H9 (cell line): ENCODE results near the gene NEK4. TPM values are rescaled to one million over a fixed set of nuclear protein-coding genes. Genes with fewer than 3 reads are reported as not detected.

Source experiments
- DNase-seq: peaks from one replicate; pipeline ENCODE4 v3.0.0-alpha.2; 2017
- H2AFZ ChIP-seq: one replicate; pipeline ENCODE4 v1.6.1; 2013; ENCODE audit warnings: mild to moderate bottlenecking, low read length, control low read depth, moderate library complexity
- H2AK5ac ChIP-seq: 2 replicates; pipeline ENCODE4 v1.6.1; 2013; ENCODE audit warnings: low read length, control low read depth, mixed read lengths; ENCODE audit not compliant: insufficient read length
- H2BK120ac ChIP-seq: one replicate; pipeline ENCODE4 v1.6.1; 2013; ENCODE audit warnings: low read depth, mild to moderate bottlenecking, low read length, control low read depth, inconsistent platforms; ENCODE audit not compliant: poor library complexity, severe bottlenecking
- H2BK12ac ChIP-seq: 2 replicates; pipeline ENCODE4 v1.6.1; 2013; ENCODE audit warnings: low read length, control low read depth, mixed read lengths, low read depth; ENCODE audit not compliant: insufficient read length
- H2BK15ac ChIP-seq: 2 replicates; pipeline ENCODE4 v1.6.1; 2013; ENCODE audit warnings: low read depth, low read length, control low read depth
- H2BK20ac ChIP-seq: one replicate; pipeline ENCODE4 v1.6.1; 2013; ENCODE audit warnings: low read depth, mild to moderate bottlenecking, low read length, control low read depth, inconsistent platforms; ENCODE audit not compliant: poor library complexity, severe bottlenecking
- H2BK5ac ChIP-seq: 2 replicates; pipeline ENCODE4 v1.6.1; 2013; ENCODE audit warnings: low read length, control low read depth, mixed read lengths; ENCODE audit not compliant: insufficient read length
- H3K14ac ChIP-seq: 2 replicates; pipeline ENCODE4 v1.6.1; 2013; ENCODE audit warnings: low read length, control low read depth; ENCODE audit not compliant: insufficient read depth
- H3K18ac ChIP-seq: 2 replicates; pipeline ENCODE4 v1.6.1; 2013; ENCODE audit warnings: low read depth, mild to moderate bottlenecking, mixed read lengths, low read length, control low read depth; ENCODE audit not compliant: insufficient read length
- H3K23ac ChIP-seq: 2 replicates; pipeline ENCODE4 v1.6.1; 2013; ENCODE audit warnings: low read length, control low read depth, mixed read lengths, low read depth; ENCODE audit not compliant: insufficient read length
- H3K23me2 ChIP-seq: 2 replicates; pipeline ENCODE4 v1.6.1; 2013; ENCODE audit warnings: low read depth, mild to moderate bottlenecking, mixed read lengths, low read length, control low read depth; ENCODE audit not compliant: insufficient read length, poor library complexity, severe bottlenecking
- H3K27ac ChIP-seq: 2 replicates; pipeline ENCODE4 v1.5.1; 2013; ENCODE audit warnings: low read length, control low read depth, mixed read lengths, low read depth; ENCODE audit not compliant: insufficient read length
- H3K27me3 ChIP-seq: 2 replicates; pipeline ENCODE4 v1.6.1; 2013; ENCODE audit warnings: low read length, control low read depth, inconsistent platforms; ENCODE audit not compliant: insufficient read depth
- H3K4ac ChIP-seq: 2 replicates; pipeline ENCODE4 v1.6.1; 2013; ENCODE audit warnings: low read depth, mild to moderate bottlenecking, control low read depth, inconsistent platforms, low read length, moderate library complexity
- H3K4me1 ChIP-seq: 2 replicates; pipeline ENCODE4 v1.6.1; 2013; ENCODE audit warnings: low read length, control low read depth, inconsistent platforms; ENCODE audit not compliant: insufficient read depth
- H3K4me2 ChIP-seq: 2 replicates; pipeline ENCODE4 v1.6.1; 2013; ENCODE audit warnings: low read length, control low read depth, mixed read lengths; ENCODE audit not compliant: insufficient read length, insufficient read depth
- H3K56ac ChIP-seq: 2 replicates; pipeline ENCODE4 v1.6.1; 2013; ENCODE audit warnings: low read depth, mild to moderate bottlenecking, mixed read lengths, low read length, control low read depth; ENCODE audit not compliant: insufficient read length
- H3K79me1 ChIP-seq: 2 replicates; pipeline ENCODE4 v1.6.1; 2013; ENCODE audit warnings: low read depth, mild to moderate bottlenecking, moderate library complexity, low read length, control low read depth, inconsistent platforms; ENCODE audit not compliant: insufficient read depth, poor library complexity, severe bottlenecking
- H3K79me2 ChIP-seq: 2 replicates; pipeline ENCODE4 v1.6.1; 2013; ENCODE audit warnings: low read length, control low read depth, inconsistent platforms; ENCODE audit not compliant: insufficient read depth
- H3K9ac ChIP-seq: 2 replicates; pipeline ENCODE4 v1.6.1; 2013; ENCODE audit warnings: low read length, control low read depth, mixed read lengths; ENCODE audit not compliant: insufficient read length; ENCODE audit errors: extremely low read depth
- H3K9me3 ChIP-seq: one replicate; pipeline ENCODE4 v1.6.1; 2013; ENCODE audit warnings: low read depth, low read length, inconsistent platforms; ENCODE audit not compliant: control insufficient read depth
- H3T11ph ChIP-seq: one replicate; pipeline ENCODE4 v1.6.1; 2013; ENCODE audit warnings: mild to moderate bottlenecking, low read length, control low read depth, inconsistent platforms
- H4K20me1 ChIP-seq: one replicate; pipeline ENCODE4 v1.6.1; 2013; ENCODE audit not compliant: control insufficient read depth, insufficient read length, insufficient read depth
- H4K5ac ChIP-seq: 2 replicates; pipeline ENCODE4 v1.6.1; 2013; ENCODE audit warnings: low read depth, mild to moderate bottlenecking, mixed read lengths, low read length, control low read depth; ENCODE audit not compliant: insufficient read length
- H4K8ac ChIP-seq: replicated peaks from 2 replicates; pipeline ENCODE4 v1.6.1; 2013; ENCODE audit warnings: low read length, control low read depth, mixed read lengths, low read depth; ENCODE audit not compliant: insufficient read length
- H4K91ac ChIP-seq: 2 replicates; pipeline ENCODE4 v1.6.1; 2013; ENCODE audit warnings: low read depth, mild to moderate bottlenecking, moderate library complexity, mixed read lengths, low read length, control low read depth; ENCODE audit not compliant: insufficient read length
- H3K27ac Mint-ChIP-seq, 3 experiments: 2 replicates in 2 of 3; 3 replicates in 1 of 3; pipeline ENCODE4 v1.8.0; 2020 to 2021; ENCODE audit warnings: mixed read lengths in 3 of 3, mild to moderate bottlenecking in 1 of 3, moderate library complexity in 1 of 3
- H3K27me3 Mint-ChIP-seq: 2 replicates; pipeline ENCODE4 v1.8.0; 2021; ENCODE audit warnings: low read depth, mild to moderate bottlenecking, moderate library complexity, mixed read lengths
- H3K36me3 Mint-ChIP-seq, 3 experiments: 2 replicates in 2 of 3; 3 replicates in 1 of 3; pipeline ENCODE4 v1.8.0; 2020 to 2021; ENCODE audit warnings: low read depth in 3 of 3, mixed read lengths in 3 of 3; ENCODE audit not compliant: insufficient read depth in 1 of 3
- H3K4me1 Mint-ChIP-seq, 2 experiments: 2 replicates each; pipeline ENCODE4 v1.8.0; 2020; ENCODE audit warnings: mixed read lengths in 2 of 2
- H3K4me3 Mint-ChIP-seq, 2 experiments: 2 replicates in 1 of 2; 3 replicates in 1 of 2; pipeline ENCODE4 v1.8.0; 2020 to 2021; ENCODE audit warnings: mild to moderate bottlenecking in 2 of 2, mixed read lengths in 2 of 2, moderate library complexity in 1 of 2
- H3K9me3 Mint-ChIP-seq, 2 experiments: 2 replicates in 1 of 2; 3 replicates in 1 of 2; pipeline ENCODE4 v1.8.0; 2020; ENCODE audit warnings: mild to moderate bottlenecking in 2 of 2, mixed read lengths in 2 of 2, moderate library complexity in 1 of 2
- WGBS: extraction: QIAGEN DNeasy Blood & Tissue Kit; methylation state at CpG from one replicate; pipeline ENCODE4 v1.1.7; 2013; ENCODE audit warnings: missing lambda C conversion rate, low lambda C conversion rate, mixed read lengths; ENCODE audit not compliant: insufficient read length; ENCODE audit errors: extremely low coverage; 5-methylcytosine and 5-hydroxymethylcytosine counted together
- total RNA-seq: library from RNA; stranded (reverse); gene quantifications from 2 replicates; pipeline ENCODE4 v1.2.1, GENCODE V29; 2021
- TF ChIP-seq, protein P1 (sequence below): fragments of 200-600 bp; sonication (generic); conservative IDR thresholded peaks from 3 replicates; pipeline ENCODE4 v1.8.0; 2021; ENCODE audit warnings: antibody characterized with exemption, mild to moderate bottlenecking

NEK4 gene
- total RNA-seq, 1 experiment from 2014 or later: 36.0 TPM

DNA sequence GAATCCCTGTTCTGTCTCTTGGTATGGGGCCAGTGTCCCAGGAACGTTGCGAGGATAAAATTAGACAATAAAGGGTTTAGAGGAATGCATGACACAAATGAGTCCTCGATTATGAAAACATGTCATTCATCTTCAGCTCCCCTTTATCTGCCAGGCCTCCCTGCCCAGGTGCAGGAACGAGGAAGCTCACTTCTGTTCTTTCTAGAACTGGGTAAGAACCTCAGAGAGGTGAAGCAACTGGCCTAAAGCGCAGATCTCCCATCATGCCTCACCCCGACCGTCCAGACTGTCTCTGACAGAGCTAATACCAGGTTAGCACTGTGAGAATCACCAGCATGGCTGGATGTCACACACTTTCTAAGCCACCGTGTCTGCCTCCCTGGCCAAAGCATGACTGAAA, 5.1 kb upstream of the NEK4 start:
- Histone ChIP-seq H2AK5ac (no peak overlapping the region), H2BK20ac (no peak overlapping the region), H4K91ac (no peak overlapping the region), H3K14ac (no peak overlapping the region), H3K27me3 (no peaks in the 10 kb centered on the region), H3K18ac (no peak overlapping the region), H3K56ac (no peak overlapping the region), H2BK5ac (no peak overlapping the region), H3K9me3 (no peaks in the 10 kb centered on the region), H3K79me2 (no peaks in the 10 kb centered on the region), H2AFZ (no peak overlapping the region), H3T11ph (no peak overlapping the region), H3K79me1 (no peaks in the 10 kb centered on the region), H4K5ac (no peak overlapping the region), H4K8ac (no peak overlapping the region), H3K4me1 (no peaks in the 10 kb centered on the region), H2BK120ac (no peak overlapping the region), H3K4me2 (no peak overlapping the region), H2BK15ac (no peak overlapping the region), H3K27ac (no peak overlapping the region), H3K23ac (no peak overlapping the region), H3K23me2 (no peaks in the 10 kb centered on the region), H2BK12ac (no peak overlapping the region), H4K20me1 (no peaks in the 10 kb centered on the region), H3K9ac (no peak overlapping the region), H3K4ac (no peak overlapping the region)
- H3K27me3 Mint-ChIP-seq: peaks cover 11% of the 10 kb centered on the region
- DNase-seq: no peak
- H3K4me3 Mint-ChIP-seq: no peak overlapping the region
- no peak overlapping the region for H3K27ac Mint-ChIP-seq
- no peaks in the 10 kb centered on the region for H3K36me3 Mint-ChIP-seq
- no peaks in the 10 kb centered on the region for H3K9me3 Mint-ChIP-seq
- TF ChIP-seq, protein P1, sequence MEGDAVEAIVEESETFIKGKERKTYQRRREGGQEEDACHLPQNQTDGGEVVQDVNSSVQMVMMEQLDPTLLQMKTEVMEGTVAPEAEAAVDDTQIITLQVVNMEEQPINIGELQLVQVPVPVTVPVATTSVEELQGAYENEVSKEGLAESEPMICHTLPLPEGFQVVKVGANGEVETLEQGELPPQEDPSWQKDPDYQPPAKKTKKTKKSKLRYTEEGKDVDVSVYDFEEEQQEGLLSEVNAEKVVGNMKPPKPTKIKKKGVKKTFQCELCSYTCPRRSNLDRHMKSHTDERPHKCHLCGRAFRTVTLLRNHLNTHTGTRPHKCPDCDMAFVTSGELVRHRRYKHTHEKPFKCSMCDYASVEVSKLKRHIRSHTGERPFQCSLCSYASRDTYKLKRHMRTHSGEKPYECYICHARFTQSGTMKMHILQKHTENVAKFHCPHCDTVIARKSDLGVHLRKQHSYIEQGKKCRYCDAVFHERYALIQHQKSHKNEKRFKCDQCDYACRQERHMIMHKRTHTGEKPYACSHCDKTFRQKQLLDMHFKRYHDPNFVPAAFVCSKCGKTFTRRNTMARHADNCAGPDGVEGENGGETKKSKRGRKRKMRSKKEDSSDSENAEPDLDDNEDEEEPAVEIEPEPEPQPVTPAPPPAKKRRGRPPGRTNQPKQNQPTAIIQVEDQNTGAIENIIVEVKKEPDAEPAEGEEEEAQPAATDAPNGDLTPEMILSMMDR: no peak
- no CpG with 5 or more reads among the region's 8 CpGs for WGBS
- H3K4me1 Mint-ChIP-seq: peaks cover 0 to 6% of the 10 kb centered on the region in 2 experiments; a peak in 2 of 4 replicates
